Caco-2 (cell line): ENCODE results near the gene SETD6. TPM values are rescaled to one million over a fixed set of nuclear protein-coding genes. Genes with fewer than 3 reads are reported as not detected.

Source experiments
- BruUV-seq: library from RNA; stranded (reverse); fragments of 400-500 nt; replicated peaks from 2 replicates; lab custom pipeline; 2021; lab: Mats Ljungman, UMichigan
- CTCF ChIA-PET: fragments of 300-600 bp; sonication (Branson Sonifier 250); formaldehyde crosslinking; loops from one replicate; lab custom pipeline; 2022; ENCODE audit warnings: antibody characterized with exemption; lab: Charles Lee
- POLR2A ChIA-PET: fragments of 300-600 bp; sonication (Branson Sonifier 250); formaldehyde crosslinking; loops from one replicate; lab custom pipeline; 2022; ENCODE audit warnings: antibody characterized with exemption; lab: Charles Lee
- DNase-seq, 2 experiments: peaks; one replicate each; pipeline versions ENCODE4 v3.0.0 to v3.0.0-alpha.2; 2020 to 2022
- H3K27me3 ChIP-seq: replicated peaks from 2 replicates; pipeline ENCODE4 v1.6.0; 2011; ENCODE audit warnings: low read length; ENCODE audit not compliant: control insufficient read depth, insufficient read depth
- H3K36me3 ChIP-seq: 2 replicates; pipeline ENCODE4 v1.5.1; 2011; ENCODE audit warnings: low read length; ENCODE audit not compliant: control insufficient read depth, insufficient read depth
- H3K4me1 ChIP-seq: fragments of 250-450 bp; sonication (Bioruptor Pico); 2 replicates; pipeline ENCODE4 v1.5.1; 2020; ENCODE audit warnings: mild to moderate bottlenecking
- H3K4me3 ChIP-seq: 2 replicates; pipeline ENCODE4 v1.5.1; 2011; ENCODE audit warnings: low read depth, mild to moderate bottlenecking, control low read depth, low read length
- H3K9me3 ChIP-seq: fragments of 250-450 bp; sonication (Bioruptor Pico); 2 replicates; pipeline ENCODE4 v1.5.1; 2020; ENCODE audit warnings: mild to moderate bottlenecking, moderate library complexity
- H3K27ac Mint-ChIP-seq: one replicate; pipeline ENCODE4 v1.8.0; 2022; ENCODE audit warnings: mixed read lengths; ENCODE audit not compliant: unreplicated experiment
- H3K27me3 Mint-ChIP-seq: one replicate; pipeline ENCODE4 v1.8.0; 2022; ENCODE audit warnings: mixed read lengths; ENCODE audit not compliant: insufficient read depth, unreplicated experiment
- H3K36me3 Mint-ChIP-seq: one replicate; pipeline ENCODE4 v1.8.0; 2022; ENCODE audit warnings: mild to moderate bottlenecking, mixed read lengths; ENCODE audit not compliant: insufficient read depth, unreplicated experiment
- H3K4me1 Mint-ChIP-seq: one replicate; pipeline ENCODE4 v1.8.0; 2022; ENCODE audit warnings: low read depth, mixed read lengths; ENCODE audit not compliant: unreplicated experiment
- H3K4me3 Mint-ChIP-seq: one replicate; pipeline ENCODE4 v1.8.0; 2022; ENCODE audit warnings: mild to moderate bottlenecking, moderate library complexity, mixed read lengths; ENCODE audit not compliant: unreplicated experiment
- H3K9me3 Mint-ChIP-seq: one replicate; pipeline ENCODE4 v1.8.0; 2022; ENCODE audit warnings: mixed read lengths; ENCODE audit not compliant: unreplicated experiment
- intact Hi-C: fragments of 100-400 bp; cut with micrococcal nuclease; formaldehyde crosslinking; loops from one replicate; pipeline ENCODE4 v1.10.0; 2022; ENCODE audit not compliant: unreplicated experiment
- total RNA-seq: library from RNA; stranded (reverse); gene quantifications from 2 replicates; pipeline ENCODE4 v1.2.3, GENCODE V29; 2022
- TF ChIP-seq, protein P1 (sequence below), 2 experiments: fragments of 200-600 bp in 1 of 2; IDR thresholded peaks; 1 replicate in 1 of 2; 2 replicates in 1 of 2; pipeline versions ENCODE4 v1.5.1 to v1.8.0; 2011 to 2022; ENCODE audit warnings: antibody characterized with exemption in 1 of 2, control low read depth in 1 of 2, inconsistent platforms in 1 of 2, low read depth in 1 of 2, low read length in 1 of 2, mild to moderate bottlenecking in 1 of 2, moderate library complexity in 1 of 2; ENCODE audit not compliant: insufficient read depth in 1 of 2, severe bottlenecking in 1 of 2, unreplicated experiment in 1 of 2

Gene SETD6
- total RNA-seq, 1 experiment from 2014 or later: 41.7 TPM

DNA sequence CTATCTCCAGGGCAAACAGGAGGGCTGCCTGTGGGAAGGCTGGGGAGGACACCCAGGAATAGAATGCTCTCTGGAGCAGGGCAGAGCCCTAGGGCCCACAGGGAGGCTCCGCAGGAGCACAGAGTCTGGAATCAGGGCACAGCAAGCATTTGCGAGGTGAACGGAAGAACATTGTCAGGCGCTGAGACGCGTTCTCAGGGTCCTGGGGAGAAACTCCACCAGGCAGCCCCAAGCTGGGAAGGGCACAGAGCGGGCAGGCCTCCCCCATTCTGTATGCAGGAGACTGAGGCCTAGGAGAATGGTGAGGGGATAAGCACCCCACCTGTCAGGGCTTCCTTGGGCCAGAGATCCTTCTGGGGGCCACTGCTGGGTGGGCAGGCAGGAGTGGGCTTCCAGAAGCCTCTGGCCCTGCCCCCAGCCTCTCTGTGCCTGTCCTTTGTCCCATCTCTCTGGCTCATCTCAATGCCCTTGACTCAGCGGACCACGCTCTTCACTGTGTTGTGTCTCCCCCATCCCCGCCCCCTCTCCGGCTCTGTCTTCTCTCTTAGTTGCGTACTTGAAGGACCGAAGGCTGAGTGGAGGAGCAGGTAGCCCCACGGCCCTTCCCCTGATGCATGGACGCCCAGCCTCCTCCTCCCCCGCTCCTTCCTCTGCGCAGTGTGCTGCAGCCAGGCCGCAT is 5.1 kb upstream of the SETD6 start:
- POLR2A ChIA-PET: no interaction called here
- H3K27me3 ChIP-seq: no peaks in the 10 kb centered on the region
- Mint-ChIP-seq H3K4me1 (peaks cover 25% of the 10 kb centered on the region), H3K27ac (no peak overlapping the region), H3K27me3 (no peaks in the 10 kb centered on the region), H3K4me3 (no peak overlapping the region), H3K36me3 (peaks cover 57% of the 10 kb centered on the region), H3K9me3 (no peaks in the 10 kb centered on the region)
- no peaks in the 10 kb centered on the region for H3K36me3 ChIP-seq
- BruUV-seq: no TSS peak
- no peak for DNase-seq
- no peak overlapping the region for H3K4me3 ChIP-seq
- TF ChIP-seq, protein P1, sequence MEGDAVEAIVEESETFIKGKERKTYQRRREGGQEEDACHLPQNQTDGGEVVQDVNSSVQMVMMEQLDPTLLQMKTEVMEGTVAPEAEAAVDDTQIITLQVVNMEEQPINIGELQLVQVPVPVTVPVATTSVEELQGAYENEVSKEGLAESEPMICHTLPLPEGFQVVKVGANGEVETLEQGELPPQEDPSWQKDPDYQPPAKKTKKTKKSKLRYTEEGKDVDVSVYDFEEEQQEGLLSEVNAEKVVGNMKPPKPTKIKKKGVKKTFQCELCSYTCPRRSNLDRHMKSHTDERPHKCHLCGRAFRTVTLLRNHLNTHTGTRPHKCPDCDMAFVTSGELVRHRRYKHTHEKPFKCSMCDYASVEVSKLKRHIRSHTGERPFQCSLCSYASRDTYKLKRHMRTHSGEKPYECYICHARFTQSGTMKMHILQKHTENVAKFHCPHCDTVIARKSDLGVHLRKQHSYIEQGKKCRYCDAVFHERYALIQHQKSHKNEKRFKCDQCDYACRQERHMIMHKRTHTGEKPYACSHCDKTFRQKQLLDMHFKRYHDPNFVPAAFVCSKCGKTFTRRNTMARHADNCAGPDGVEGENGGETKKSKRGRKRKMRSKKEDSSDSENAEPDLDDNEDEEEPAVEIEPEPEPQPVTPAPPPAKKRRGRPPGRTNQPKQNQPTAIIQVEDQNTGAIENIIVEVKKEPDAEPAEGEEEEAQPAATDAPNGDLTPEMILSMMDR (IDR thresholded peaks at IDR 0.05; ENCODE audit: insufficient read depth in 1 of 2, low read depth in 1 of 2, low read length in 1 of 2, severe bottlenecking in 1 of 2, unreplicated experiment in 1 of 2): no peak
- CTCF ChIA-PET: interaction anchor here (0.6 to 2.1 kb wide), 3 partner anchors 10 to 151 kb away, joined by 3 to 11 read pairs (median 9); partner anchors contain the start of gene NDRG4
- no peaks in the 10 kb centered on the region for H3K9me3 ChIP-seq
- peaks cover 11% of the 10 kb centered on the region for H3K4me1 ChIP-seq
- intact Hi-C loops: no loop called here

DNA sequence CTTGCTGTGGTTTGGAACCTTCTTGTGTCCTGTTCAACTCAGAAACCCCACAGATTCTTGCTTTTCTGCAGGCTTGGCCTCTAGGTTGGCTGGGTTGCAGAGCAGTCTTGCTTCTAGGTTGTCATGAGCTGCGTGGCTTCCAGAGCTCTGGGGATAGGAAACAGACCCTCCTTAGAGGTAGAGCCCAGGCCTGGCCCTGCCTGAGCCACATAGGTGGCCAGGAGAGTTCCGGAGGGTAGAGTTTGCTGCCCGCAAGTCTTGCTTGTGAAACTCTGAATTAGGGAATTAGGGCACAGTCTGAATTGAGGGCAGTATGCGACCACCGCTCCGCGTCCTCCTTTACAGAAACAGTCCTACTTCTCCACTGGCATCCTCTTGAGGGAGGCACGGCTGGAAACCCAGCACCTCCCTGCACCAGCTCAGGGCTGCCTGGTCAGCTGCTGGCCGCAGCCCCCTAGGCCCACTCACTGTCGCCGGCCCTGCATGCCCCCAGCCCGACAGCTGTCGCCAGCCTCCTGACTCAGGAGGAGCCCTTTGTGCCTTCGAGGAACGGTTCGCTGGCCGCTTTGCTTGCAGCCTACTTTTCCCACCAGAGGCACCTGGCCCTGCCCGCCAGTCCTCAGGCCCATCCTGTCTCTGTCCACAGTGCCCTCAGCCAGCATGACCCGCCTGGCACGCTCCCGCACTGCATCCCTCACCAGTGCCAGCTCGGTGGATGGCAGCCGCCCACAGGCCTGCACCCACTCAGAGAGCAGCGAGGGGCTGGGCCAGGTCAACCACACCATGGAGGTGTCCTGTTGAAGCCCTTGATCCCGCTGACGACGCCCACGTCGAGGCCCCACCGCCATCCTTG is 4.3 kb upstream of the SETD6 start:
- Histone ChIP-seq H3K9me3 (no peaks in the 10 kb centered on the region), H3K4me1 (peaks cover 11% of the 10 kb centered on the region), H3K36me3 (no peaks in the 10 kb centered on the region), H3K27me3 (no peaks in the 10 kb centered on the region), H3K4me3 (no peak overlapping the region)
- no TSS peak for BruUV-seq
- peaks cover 65% of the 10 kb centered on the region for H3K36me3 Mint-ChIP-seq
- intact Hi-C loops: no loop called here
- CTCF ChIA-PET: interaction anchor here (0.6 to 2.1 kb wide), 3 partner anchors 11 to 144 kb away, joined by 3 to 9 read pairs (median 3); partner anchors contain the start of gene NDRG4
- H3K4me1 Mint-ChIP-seq: peaks cover 26% of the 10 kb centered on the region
- H3K27ac Mint-ChIP-seq: peak overlapping the region; percentile 61
- H3K4me3 Mint-ChIP-seq: no peak overlapping the region
- H3K9me3 Mint-ChIP-seq: no peaks in the 10 kb centered on the region
- no peaks in the 10 kb centered on the region for H3K27me3 Mint-ChIP-seq
- POLR2A ChIA-PET: no interaction called here
- DNase-seq: peak in 1 of 2 experiments; percentile 38
- TF ChIP-seq, protein P1 (IDR thresholded peaks at IDR 0.05; ENCODE audit: insufficient read depth in 1 of 2, low read depth in 1 of 2, low read length in 1 of 2, severe bottlenecking in 1 of 2, unreplicated experiment in 1 of 2): no peak
